Cerebellar cortex (tissue), 1 donor: ENCODE measurements around the gene CDK17.
"Not testable (repeated sequence)": the region's sequence is repeated elsewhere in the genome, so short reads cannot be mapped to it uniquely, and the experiment has no call there.

Experiments used
- DNase-seq: peaks from one replicate; pipeline ENCODE4 v3.0.0-alpha.2; 2015; ENCODE audit warnings: low spot score

CDK17 gene

GRCh38 chr12:96387981-96388380, 12.3 kb downstream of the CDK17 start:
- no peak for DNase-seq

- DNase-seq = no peak
Measured at GRCh38 chr12:96386794-96387193, 13.4 kb downstream of the CDK17 start.

DNA sequence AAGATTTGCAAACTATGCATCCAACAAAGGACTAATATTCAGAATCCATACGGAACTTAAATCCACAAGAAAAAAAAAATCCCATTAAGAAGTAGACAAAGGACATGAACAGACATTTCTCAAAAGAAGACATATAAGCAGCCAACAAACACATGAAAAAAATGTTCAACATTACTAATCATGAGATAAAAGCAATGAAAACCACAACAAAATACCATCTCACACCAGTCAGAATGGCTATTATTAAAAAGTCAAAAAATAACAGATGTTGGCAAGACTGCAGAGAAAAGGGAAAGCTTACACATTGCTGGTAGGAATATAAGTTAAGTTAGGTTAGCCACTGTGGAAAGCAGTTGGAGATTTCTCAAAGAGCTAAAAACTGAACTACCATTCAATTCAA, 16.2 kb downstream of the CDK17 start:
- DNase-seq = no peak

DNA sequence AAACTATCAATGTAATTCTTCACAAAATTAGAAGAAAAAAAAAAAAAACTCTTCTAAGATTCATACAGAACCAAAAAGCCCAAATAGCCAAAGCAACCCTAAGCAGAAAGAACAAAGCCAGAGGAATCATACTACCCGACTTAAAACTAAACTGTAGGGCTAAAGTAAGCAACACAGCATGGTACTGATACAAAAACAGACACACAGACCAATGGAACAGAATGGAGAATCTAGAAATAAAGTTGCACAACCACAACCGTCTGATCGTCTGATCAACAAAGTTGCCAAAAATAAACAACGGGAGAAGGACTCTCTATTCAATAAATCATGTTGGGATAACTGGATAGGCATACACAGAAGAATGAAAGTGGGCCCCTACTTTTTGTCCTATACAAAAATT, 16.9 kb downstream of the CDK17 start:
- DNase-seq = no peak

DNA sequence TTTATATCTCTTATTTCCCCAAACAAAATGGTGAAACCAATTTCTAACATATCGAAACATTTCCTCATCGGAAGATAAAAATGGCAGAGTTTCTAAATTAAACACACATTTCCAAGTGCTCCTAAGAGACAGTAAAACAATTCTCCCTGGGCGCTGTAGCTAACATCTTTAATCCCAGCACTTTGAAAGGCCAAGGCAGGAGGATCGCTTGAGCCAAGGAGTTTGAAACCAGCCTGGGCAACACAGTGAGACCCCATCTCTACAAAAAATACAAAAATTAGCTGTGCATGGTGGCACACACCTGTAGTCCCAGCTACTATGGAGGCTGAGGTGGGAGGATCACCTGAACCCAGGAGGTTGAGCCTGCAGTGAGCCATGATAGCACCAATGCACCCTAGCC, 20.5 kb downstream of the CDK17 start:
- not testable (repeated sequence) for DNase-seq

GRCh38 chr12:96378319-96378718, 21.9 kb downstream of the CDK17 start:
- DNase-seq = no peak

GRCh38 chr12:96376865-96377264, 23.4 kb downstream of the CDK17 start:
- DNase-seq = no peak

- no peak for DNase-seq
Measured at GRCh38 chr12:96375841-96376604, 24.2 kb downstream of the CDK17 start.

GRCh38 chr12:96375170-96375569, 25.1 kb downstream of the CDK17 start:
- no peak for DNase-seq

DNA sequence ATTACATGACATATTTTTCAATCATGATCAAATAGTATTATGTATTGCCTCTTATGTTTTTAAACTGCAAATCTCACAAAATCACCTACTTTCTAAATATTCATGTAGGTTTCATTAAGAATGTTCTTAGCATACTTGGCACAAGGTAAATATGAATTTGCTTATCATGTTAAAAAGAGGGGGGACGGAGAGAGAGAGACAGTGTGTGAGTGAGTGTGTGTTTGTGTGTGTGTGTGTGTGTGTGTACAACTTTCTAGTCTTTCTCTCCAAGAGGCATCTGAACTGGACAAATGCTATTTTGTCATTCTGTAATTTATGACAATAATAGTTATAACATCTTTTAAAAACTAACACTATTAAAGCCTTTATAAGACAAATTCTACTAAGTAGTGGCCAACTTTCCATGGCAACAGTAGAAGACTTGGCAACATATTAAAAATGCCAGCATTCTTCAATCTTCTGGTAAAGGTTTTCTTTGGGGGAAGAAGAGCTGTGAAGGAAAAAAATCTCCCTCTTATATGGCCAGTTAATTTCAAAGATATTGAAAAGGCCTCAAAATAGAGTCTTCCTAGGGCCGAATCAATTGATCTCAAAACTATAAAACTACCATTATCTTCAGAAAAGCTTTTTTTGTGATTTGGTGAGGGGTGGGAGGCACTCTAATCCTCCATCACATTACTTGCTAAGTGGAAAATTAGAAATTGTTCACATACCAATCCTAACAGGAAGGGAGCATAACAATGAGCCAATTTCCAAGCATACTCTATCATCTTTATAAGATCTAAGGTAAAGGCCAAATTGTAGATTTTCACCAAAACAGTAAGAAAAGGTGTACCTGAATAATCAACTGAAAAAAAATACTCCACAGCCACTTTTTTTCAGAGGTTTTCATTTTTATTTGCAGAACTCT, 28.2 kb downstream of the CDK17 start:
- no peak for DNase-seq

DNA sequence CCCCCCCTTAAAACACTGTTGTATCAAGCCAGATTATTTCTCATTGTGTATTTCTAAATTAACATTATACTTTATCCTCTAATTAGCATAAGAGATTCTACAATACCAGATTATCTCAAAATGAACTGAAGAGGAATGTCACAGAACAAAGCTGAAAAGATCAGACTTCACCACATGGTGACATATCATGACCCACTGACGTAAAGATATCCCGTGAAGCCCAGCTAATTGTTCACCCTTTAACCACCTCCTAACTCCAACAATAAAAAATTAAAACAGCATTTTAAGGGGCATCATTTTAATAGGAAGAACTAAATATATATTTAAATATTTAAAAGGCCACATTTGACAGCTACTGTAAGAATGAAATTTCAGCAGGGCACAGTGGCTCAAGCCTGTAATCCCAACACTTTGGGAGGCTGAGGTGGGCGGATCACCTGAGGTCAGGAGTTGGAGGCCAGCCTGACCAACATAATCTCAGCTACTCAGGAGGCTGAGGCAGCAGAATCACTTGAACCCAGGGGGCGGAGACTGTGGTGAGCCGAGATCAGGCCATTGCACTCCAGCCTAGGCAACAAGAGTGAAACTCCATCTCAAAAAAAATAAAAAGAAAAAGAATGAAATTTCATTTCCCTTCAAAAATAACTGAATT, 29.0 kb downstream of the CDK17 start:
- DNase-seq = no peak

- no peak for DNase-seq
Measured at GRCh38 chr12:96368687-96369086, 31.6 kb downstream of the CDK17 start.

DNA sequence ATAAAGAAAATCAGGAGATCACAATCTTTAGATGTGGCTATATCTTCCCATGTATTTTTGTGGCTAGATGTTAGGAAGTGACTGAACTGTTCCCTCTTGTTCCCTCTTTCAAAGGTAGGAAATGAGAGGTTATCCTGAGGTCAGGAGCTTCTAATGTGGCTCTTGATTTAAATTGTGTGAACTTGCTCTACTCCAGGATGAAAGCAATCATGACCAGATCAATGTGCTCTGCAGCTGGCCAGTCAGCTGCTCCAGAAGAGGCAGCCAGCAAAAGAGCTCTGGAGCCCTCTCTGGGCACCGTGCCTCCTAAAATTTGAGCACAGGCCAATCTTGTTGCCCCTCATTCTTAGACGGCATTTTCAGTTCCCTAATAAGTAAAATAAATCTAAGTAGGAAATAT, 32.0 kb downstream of the CDK17 start:
- no peak for DNase-seq

DNA sequence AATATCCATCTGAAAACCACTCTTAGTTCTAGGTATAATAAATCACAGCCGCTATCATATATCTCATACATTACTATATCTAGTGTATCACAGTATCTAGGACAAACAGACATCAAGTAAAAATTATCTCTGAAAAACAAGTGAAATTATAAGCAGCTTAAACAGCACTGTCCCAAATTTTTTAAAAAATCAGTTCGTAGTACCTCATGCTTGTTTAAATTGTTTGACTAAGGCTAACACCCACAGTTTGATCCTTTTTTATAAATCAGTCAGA, 33.9 kb downstream of the CDK17 start:
- DNase-seq = no peak

GRCh38 chr12:96365604-96366380, 34.4 kb downstream of the CDK17 start:
- DNase-seq = no peak

DNA sequence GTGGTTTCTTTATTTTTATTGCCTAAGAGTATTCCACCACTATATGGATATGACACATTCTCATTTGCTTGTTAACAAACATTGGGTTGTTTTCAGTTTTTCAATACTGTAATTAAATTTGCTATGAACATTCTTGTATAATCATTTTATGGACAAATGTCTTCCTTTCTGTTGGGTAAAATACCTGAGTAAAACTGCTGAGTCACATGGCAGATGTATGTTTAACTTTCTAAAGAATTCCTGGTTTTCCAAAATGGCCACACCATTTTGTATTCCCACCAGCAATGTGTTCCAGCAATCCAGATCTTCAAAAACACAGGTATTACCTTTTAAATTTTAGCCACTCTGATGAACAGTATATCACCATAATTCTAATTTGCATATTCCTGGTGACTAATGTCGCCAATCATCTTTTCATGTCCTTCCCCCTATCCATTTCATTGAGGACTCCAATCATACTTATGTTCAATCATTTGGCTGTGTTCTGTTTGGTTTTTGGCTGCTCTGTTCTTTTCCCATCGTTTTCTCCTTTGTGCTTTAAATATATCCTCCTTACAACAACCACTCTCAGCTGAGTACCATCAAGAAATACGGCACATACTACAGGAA, 36.0 kb downstream of the CDK17 start:
- DNase-seq = no peak

- DNase-seq = no peak
Measured at GRCh38 chr12:96361074-96361473, 39.2 kb downstream of the CDK17 start.

- DNase-seq = no peak
Measured at GRCh38 chr12:96360550-96360949, 39.7 kb downstream of the CDK17 start.

DNA sequence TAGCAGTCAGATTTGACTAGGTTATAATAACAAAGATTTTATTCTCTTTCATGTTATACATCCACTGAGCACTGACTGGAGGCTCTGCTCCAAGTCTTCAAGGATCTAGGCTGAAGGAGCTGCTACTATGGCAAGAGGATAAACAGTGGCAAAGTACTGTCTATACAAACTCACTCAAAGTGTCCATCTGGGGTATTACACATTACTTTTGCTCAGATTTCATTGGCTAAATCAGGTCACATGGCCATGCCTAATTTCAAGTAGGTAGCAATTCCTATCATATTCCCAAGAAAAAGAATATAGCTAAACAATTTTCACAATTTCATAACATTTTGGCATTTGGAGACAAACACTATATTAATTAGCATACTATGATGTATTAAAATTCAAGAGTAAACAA, 40.9 kb downstream of the CDK17 start:
- no peak for DNase-seq

- no peak for DNase-seq
Measured at GRCh38 chr12:96356831-96357230, 43.4 kb downstream of the CDK17 start.

- DNase-seq = no peak
Measured at GRCh38 chr12:96354844-96355534, 45.2 kb downstream of the CDK17 start.
